ENCODE results near the gene CAMK2A. TPM values are rescaled to one million over a fixed set of nuclear protein-coding genes. Genes with fewer than 3 reads are reported as not detected.

Gene CAMK2A
- total and polyA plus RNA-seq, 2 of the 4 experiments (the other 2 are of a cell fraction): 0.18 to 0.19 TPM

- BruUV-seq (replicated peaks): no TSS peak
- H3K4me2 ChIP-seq (ENCODE audit: low read depth, low read length): no peak overlapping the region
- H3K56ac ChIP-seq (ENCODE audit: extremely low read depth, insufficient read depth, low read length): no peak overlapping the region
- H3K9me1 ChIP-seq (ENCODE audit: insufficient read depth, low read length): peaks cover 4% of the 10 kb centered on the region; the same call in 1 of the 2 replicates
- H3K4ac ChIP-seq (ENCODE audit: low read depth, low read length): no peak overlapping the region
- ATAC-seq (ENCODE audit: low read depth): no peak
- no peaks in the 10 kb centered on the region for H4K20me1 ChIP-seq (ENCODE audit: insufficient read depth, low read length)
- in situ Hi-C loops (cut with MboI; ENCODE audit: low sequenced_read_pairs) (no loop called here), dilution Hi-C loops (cut with HindIII; ENCODE audit: low sequenced_read_pairs, unreplicated experiment) (no loop called here), intact Hi-C loops (cut with micrococcal nuclease) (no loop called here)
- no peak overlapping the region for H3K14ac ChIP-seq (replicated peaks; ENCODE audit: low read depth, low read length)
- no peaks in the 10 kb centered on the region for H3K79me1 ChIP-seq (ENCODE audit: low read depth in 1 of 2, low read length in 2 of 2)
- H2BK5ac ChIP-seq (ENCODE audit: low read depth, low read length, poor library complexity, severe bottlenecking): no peak overlapping the region
- H3K27ac ChIP-seq (ENCODE audit: insufficient read depth, low read length): no peak overlapping the region
- no peaks in the 10 kb centered on the region for H3K36me3 ChIP-seq (ENCODE audit: control insufficient read depth, insufficient read depth, low read length)
- no peak for TF ChIP-seq SMC3 (IDR thresholded peaks at IDR 0.05; ENCODE audit: low read depth, low read length)
- no peak for TF ChIP-seq USF2 (IDR thresholded peaks at IDR 0.05; ENCODE audit: low read depth, low read length)
- no peak for TF ChIP-seq MXI1 (IDR thresholded peaks at IDR 0.05; ENCODE audit: borderline replicate concordance, low read depth, low read length)
- no peak for TF ChIP-seq MAFK (IDR thresholded peaks at IDR 0.05; ENCODE audit: low read depth, low read length)
- no peak for TF ChIP-seq MAZ (IDR thresholded peaks at IDR 0.05; ENCODE audit: borderline replicate concordance, low read depth, low read length)
- no peak for TF ChIP-seq CTCF (conservative IDR thresholded peaks at IDR 0.05; ENCODE audit: low read depth, low read length)
- TF ChIP-seq BHLHE40 (IDR thresholded peaks at IDR 0.05; ENCODE audit: low read depth, low read length): no peak
- TF ChIP-seq NFE2L2 (IDR thresholded peaks at IDR 0.05; ENCODE audit: low read depth, low read length): no peak
- no peak for TF ChIP-seq ELK1 (IDR thresholded peaks at IDR 0.05; ENCODE audit: borderline replicate concordance, low read depth, low read length)
- POLR2A ChIA-PET (ENCODE audit: unreplicated experiment): no interaction called here
- H3K18ac ChIP-seq (ENCODE audit: low read depth, low read length): no peak overlapping the region
- no peak overlapping the region for H2BK120ac ChIP-seq (ENCODE audit: low read depth, low read length)
- no peaks in the 10 kb centered on the region for H3K9me3 ChIP-seq (ENCODE audit: control insufficient read depth, insufficient read depth, low read length)
- H3K4me1 ChIP-seq (ENCODE audit: control insufficient read depth, insufficient read depth, low read length): peaks cover 2% of the 10 kb centered on the region; the same call in 1 of the 2 replicates
- no peak overlapping the region for H2AK9ac ChIP-seq (replicated peaks; ENCODE audit: low read depth, low read length, poor library complexity)
- DNase-seq: no peak
- no peak overlapping the region for H2AFZ ChIP-seq (replicated peaks; ENCODE audit: low read length, poor library complexity)
- H4K5ac ChIP-seq (ENCODE audit: low read depth, low read length): no peak overlapping the region
- no peak overlapping the region for H4K8ac ChIP-seq (ENCODE audit: low read depth in 2 of 2, low read length in 2 of 2)
- H2BK20ac ChIP-seq (ENCODE audit: low read depth, low read length): no peak overlapping the region
- CTCF ChIA-PET: no interaction called here
- H3K27me3 ChIP-seq (ENCODE audit: control insufficient read depth, insufficient read depth, low read length): peaks cover 88% of the 10 kb centered on the region
- no peak overlapping the region for H4K91ac ChIP-seq (ENCODE audit: insufficient read depth, low read depth, low read length)
- 100% methylated on average over 1 of the region's 8 CpGs; no CpG with 5 or more reads in 1 of the 2 experiments for WGBS, 2 experiments (ENCODE audit: extremely low coverage in 2 of 2, insufficient read length in 1 of 2)
- H3K4me3 ChIP-seq (ENCODE audit: insufficient read depth, low read depth, low read length): no peak overlapping the region
- no peak overlapping the region for H2BK15ac ChIP-seq (ENCODE audit: low read depth, low read length)
- no peak overlapping the region for H3K23ac ChIP-seq (ENCODE audit: low read depth, low read length)
- H3K9ac ChIP-seq (ENCODE audit: low read depth, low read length): no peak overlapping the region
- H2AK5ac ChIP-seq (ENCODE audit: low read depth, low read length): no peak overlapping the region
These were observed 103.4 kb downstream of the CAMK2A start for GRCh38 chr5:150186137-150186536.

Data from IMR-90 (cell line).